Sigmoid colon (tissue), 7 donors: ENCODE results near the gene ASAH2B. TPM values are rescaled to one million over a fixed set of nuclear protein-coding genes. Genes with fewer than 3 reads are reported as not detected.

Source experiments
- DNase-seq: peaks from one replicate; pipeline ENCODE4 v3.0.0-alpha.2; 2019
- H3K27ac ChIP-seq, 4 donors: fragments of 200-600 bp; sonication (generic); one replicate each; pipeline ENCODE4 v1.5.1; 2016 to 2019; ENCODE audit warnings: mild to moderate bottlenecking in 1 of 4
- H3K27me3 ChIP-seq, 3 donors: fragments of 200-600 bp; sonication (generic); one replicate each; pipeline ENCODE4 v1.5.1; 2019; ENCODE audit warnings: mild to moderate bottlenecking in 1 of 3
- H3K36me3 ChIP-seq, 4 donors: fragments of 200-600 bp; sonication (generic); one replicate each; pipeline ENCODE4 v1.5.1; 2016 to 2019
- H3K4me1 ChIP-seq, 4 donors: fragments of 200-600 bp; sonication (generic); one replicate each; pipeline ENCODE4 v1.5.1; 2017 to 2019
- H3K4me3 ChIP-seq, 4 donors: fragments of 200-600 bp; sonication (generic); one replicate each; pipeline ENCODE4 v1.5.1; 2017 to 2019; ENCODE audit warnings: mild to moderate bottlenecking in 2 of 4, moderate library complexity in 1 of 4
- H3K9me3 ChIP-seq, 4 donors: fragments of 200-600 bp in 3 of 4; sonication (generic) in 3 of 4; one replicate each; pipeline versions ENCODE4 v1.5.1 to v1.6.1; 2013 to 2019
- EP300 ChIP-seq, 4 donors: sonication (generic); formaldehyde crosslinking; IDR thresholded peaks; one replicate each; pipeline ENCODE4 v1.6.1; 2017; ENCODE audit warnings: antibody characterized with exemption in 4 of 4
- POLR2A ChIP-seq, 2 donors: fragments of 450-650 bp; IDR thresholded peaks; one replicate each; pipeline ENCODE4 v1.6.1; 2016; ENCODE audit warnings: antibody characterized with exemption in 2 of 2, mild to moderate bottlenecking in 2 of 2, moderate library complexity in 2 of 2
- POLR2AphosphoS5 ChIP-seq, 4 donors: sonication (generic); formaldehyde crosslinking; IDR thresholded peaks; one replicate each; pipeline ENCODE4 v1.6.1; 2017; ENCODE audit warnings: antibody characterized with exemption in 4 of 4
- WGBS, 2 donors: extraction: QIAGEN DNeasy Blood & Tissue Kit; methylation state at CpG; one replicate each; pipeline ENCODE4 v1.1.7; 2013; 5-methylcytosine and 5-hydroxymethylcytosine counted together
- intact Hi-C: fragments of 100-400 bp; cut with DNase I; formaldehyde crosslinking; loops from one replicate; pipeline ENCODE4 v1.15.1; 2023
- polyA plus RNA-seq, 3 donors: library from polyadenylated mRNA; stranded (reverse); fragments of 200-250 nt; gene quantifications; one replicate each; pipeline ENCODE4 v1.2.3, GENCODE V29; 2013
- total RNA-seq, 4 donors: library from RNA; depleted of rRNA; stranded (reverse); fragments of >200 nt; gene quantifications; one replicate each; pipeline ENCODE4 v1.1.0, GENCODE V29; 2016
- TF ChIP-seq, protein P1 (sequence below), 4 experiments: fragments of 450-650 bp in 3 of 4; fragments of 200-600 bp in 1 of 4; IDR thresholded peaks; one replicate each; pipeline ENCODE4 v1.5.1; 2016 to 2019; ENCODE audit warnings: antibody characterized with exemption in 4 of 4, mild to moderate bottlenecking in 3 of 4, moderate library complexity in 2 of 4
- donor health status: healthy with polysubstance abuse.
- donor health status: Bipolar disorder and iron deficiency.
- donor health status: healthy.

ASAH2B gene
- total and polyA plus RNA-seq, 7 donors: 1.6 to 3.2 (median 2.6) TPM

DNA sequence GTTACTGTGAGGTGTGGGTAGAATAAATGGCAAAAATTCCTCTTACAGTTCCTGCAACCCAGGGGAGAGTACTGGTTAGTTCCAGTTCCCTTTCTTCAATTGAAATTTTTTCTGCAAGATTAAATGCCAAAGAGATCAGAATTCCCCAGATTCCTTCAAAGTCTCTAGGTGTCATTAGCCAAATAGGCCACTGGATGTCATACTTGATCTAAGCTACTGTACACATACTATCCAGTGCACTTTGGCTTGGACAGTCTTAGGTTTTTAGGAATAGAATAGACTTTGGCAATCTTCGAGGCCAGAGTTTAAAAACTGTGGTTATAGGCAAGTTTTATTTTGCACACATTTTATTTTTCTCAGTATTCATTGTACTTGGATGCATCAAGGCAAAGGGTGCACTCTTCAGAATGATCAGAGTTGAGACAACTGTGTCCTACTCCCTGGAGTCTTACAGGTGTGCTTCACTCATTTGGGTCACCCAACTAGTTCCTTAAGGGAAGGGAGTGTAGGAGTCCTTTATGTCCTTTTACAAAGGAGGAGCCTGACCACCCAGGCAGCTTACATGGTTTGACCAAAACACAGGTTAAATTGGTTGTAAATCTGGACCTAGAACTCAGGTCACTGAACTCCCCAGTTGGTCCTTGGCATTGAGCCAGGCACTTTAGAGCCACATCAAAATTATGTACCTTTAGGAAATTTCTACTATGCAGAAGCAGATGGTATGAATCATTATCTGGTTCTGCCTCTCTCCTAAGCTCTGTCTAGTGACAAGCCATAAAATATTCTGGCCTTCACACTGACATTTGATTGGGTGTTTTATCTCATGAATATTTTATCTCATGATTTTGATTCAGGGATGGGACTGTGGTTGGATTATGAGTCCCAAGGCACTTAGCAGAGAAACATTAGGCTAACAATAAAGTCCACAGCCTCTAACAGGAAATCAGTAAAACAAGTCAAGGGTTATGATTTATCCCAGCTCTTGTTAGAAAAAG, 49.5 kb downstream of the ASAH2B start:
- H3K27me3 ChIP-seq: no peaks in the 10 kb centered on the region
- no peak overlapping the region for H3K4me3 ChIP-seq
- TF ChIP-seq, protein P1, sequence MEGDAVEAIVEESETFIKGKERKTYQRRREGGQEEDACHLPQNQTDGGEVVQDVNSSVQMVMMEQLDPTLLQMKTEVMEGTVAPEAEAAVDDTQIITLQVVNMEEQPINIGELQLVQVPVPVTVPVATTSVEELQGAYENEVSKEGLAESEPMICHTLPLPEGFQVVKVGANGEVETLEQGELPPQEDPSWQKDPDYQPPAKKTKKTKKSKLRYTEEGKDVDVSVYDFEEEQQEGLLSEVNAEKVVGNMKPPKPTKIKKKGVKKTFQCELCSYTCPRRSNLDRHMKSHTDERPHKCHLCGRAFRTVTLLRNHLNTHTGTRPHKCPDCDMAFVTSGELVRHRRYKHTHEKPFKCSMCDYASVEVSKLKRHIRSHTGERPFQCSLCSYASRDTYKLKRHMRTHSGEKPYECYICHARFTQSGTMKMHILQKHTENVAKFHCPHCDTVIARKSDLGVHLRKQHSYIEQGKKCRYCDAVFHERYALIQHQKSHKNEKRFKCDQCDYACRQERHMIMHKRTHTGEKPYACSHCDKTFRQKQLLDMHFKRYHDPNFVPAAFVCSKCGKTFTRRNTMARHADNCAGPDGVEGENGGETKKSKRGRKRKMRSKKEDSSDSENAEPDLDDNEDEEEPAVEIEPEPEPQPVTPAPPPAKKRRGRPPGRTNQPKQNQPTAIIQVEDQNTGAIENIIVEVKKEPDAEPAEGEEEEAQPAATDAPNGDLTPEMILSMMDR (IDR thresholded peaks at IDR 0.05): no peak
- no peak for TF ChIP-seq EP300 (IDR thresholded peaks at IDR 0.05)
- TF ChIP-seq POLR2A (IDR thresholded peaks at IDR 0.05): no peak
- TF ChIP-seq POLR2AphosphoS5 (IDR thresholded peaks at IDR 0.05): no peak
- intact Hi-C loops: no loop called here
- DNase-seq: no peak
- no peaks in the 10 kb centered on the region for H3K36me3 ChIP-seq
- 9 to 50% methylated on average over 1 of the region's 1 CpG for WGBS, 2 donors
- H3K27ac ChIP-seq: no peak overlapping the region
- no peaks in the 10 kb centered on the region for H3K9me3 ChIP-seq
- no peaks in the 10 kb centered on the region for H3K4me1 ChIP-seq

DNA sequence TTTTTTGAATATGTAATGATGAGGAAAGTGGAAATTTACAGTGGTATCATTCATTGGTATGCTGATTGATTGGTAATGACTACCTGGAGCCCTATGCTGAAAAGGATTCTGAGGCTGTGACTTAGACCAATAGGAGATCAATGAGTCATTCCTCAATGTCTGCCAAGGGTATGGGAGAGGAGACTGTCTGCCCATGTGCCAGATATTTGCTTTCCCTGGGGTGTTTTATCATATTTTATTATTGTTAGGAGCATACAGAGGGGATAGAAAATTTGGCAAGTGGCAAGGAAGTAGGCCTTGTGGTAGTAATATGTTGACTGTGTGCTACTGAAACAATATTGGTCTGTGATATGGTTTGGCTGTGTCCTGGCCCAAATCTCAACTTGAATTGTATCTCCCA, 54.8 kb downstream of the ASAH2B start:
- DNase-seq: no peak
- H3K9me3 ChIP-seq: no peaks in the 10 kb centered on the region
- no peak overlapping the region for H3K27ac ChIP-seq
- no peak overlapping the region for H3K4me3 ChIP-seq
- H3K4me1 ChIP-seq: no peaks in the 10 kb centered on the region
- TF ChIP-seq EP300 (IDR thresholded peaks at IDR 0.05): no peak
- TF ChIP-seq POLR2A (IDR thresholded peaks at IDR 0.05): no peak
- no peak for TF ChIP-seq POLR2AphosphoS5 (IDR thresholded peaks at IDR 0.05)
- TF ChIP-seq, protein P1 (IDR thresholded peaks at IDR 0.05): no peak
- intact Hi-C loops: no loop called here
- no peaks in the 10 kb centered on the region for H3K27me3 ChIP-seq
- no peaks in the 10 kb centered on the region for H3K36me3 ChIP-seq

DNA sequence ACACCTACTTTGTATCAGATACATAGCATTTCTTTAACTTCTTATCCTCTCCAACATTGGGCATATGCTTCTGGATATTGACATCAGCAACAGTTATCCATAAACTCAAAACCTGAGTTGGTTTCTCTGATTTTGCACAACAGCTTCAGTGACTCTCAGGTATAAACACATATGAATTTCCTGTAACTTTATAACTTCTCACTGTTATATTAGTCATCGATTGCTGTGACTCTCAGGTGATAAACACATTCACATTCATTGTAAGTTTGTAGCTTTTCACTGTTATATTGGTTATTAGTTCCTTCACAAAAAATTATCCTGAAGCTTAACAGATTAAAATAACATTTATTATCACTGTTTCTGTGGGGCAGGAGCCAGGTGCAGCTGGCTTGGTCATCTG, 57.0 kb downstream of the ASAH2B start:
- H3K4me1 ChIP-seq: no peaks in the 10 kb centered on the region
- no peak for DNase-seq
- 89 to 97% methylated on average over 1 of the region's 1 CpG for WGBS, 2 donors
- H3K27ac ChIP-seq: no peak overlapping the region
- no peak overlapping the region for H3K4me3 ChIP-seq
- H3K9me3 ChIP-seq: no peaks in the 10 kb centered on the region
- H3K27me3 ChIP-seq: no peaks in the 10 kb centered on the region
- no peaks in the 10 kb centered on the region for H3K36me3 ChIP-seq
- TF ChIP-seq, protein P1 (IDR thresholded peaks at IDR 0.05): no peak
- TF ChIP-seq EP300 (IDR thresholded peaks at IDR 0.05) (no peak), POLR2AphosphoS5 (IDR thresholded peaks at IDR 0.05) (no peak), POLR2A (IDR thresholded peaks at IDR 0.05) (no peak)
- intact Hi-C loops: no loop called here

DNA sequence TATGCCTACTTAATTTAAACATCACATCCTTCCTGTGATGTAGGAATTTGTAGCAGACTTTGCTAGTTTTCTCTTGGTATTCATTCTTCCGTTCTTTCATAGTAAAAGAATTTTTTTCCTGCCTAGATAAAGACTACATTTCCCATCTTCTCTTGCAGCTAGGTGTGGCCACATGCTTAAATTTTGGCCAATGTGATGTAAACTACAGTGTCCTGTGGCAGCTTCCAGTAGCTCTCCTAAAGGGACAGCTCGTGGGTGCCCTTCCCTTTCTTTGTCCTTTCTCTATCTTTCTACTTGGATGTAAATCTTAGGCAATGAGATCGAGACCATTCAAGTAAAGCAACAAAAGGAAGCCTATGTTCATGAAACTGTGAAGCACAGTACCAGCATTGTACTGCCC, 58.6 kb downstream of the ASAH2B start:
- Histone ChIP-seq H3K27me3 (no peaks in the 10 kb centered on the region), H3K4me3 (no peak overlapping the region), H3K9me3 (no peaks in the 10 kb centered on the region), H3K27ac (no peak overlapping the region), H3K4me1 (no peaks in the 10 kb centered on the region), H3K36me3 (no peaks in the 10 kb centered on the region)
- TF ChIP-seq EP300 (IDR thresholded peaks at IDR 0.05) (no peak), POLR2AphosphoS5 (IDR thresholded peaks at IDR 0.05) (no peak)
- TF ChIP-seq, protein P1 (IDR thresholded peaks at IDR 0.05): no peak
- no peak for DNase-seq
- intact Hi-C loops: no loop called here
- 82 to 87% methylated on average over 3 of the region's 3 CpGs for WGBS, 2 donors
